Esophagus muscularis mucosa (tissue), 4 donors: ENCODE data around the gene C12orf43.

Experiments
- CTCF ChIP-seq, 3 experiments: fragments of 200-600 bp in 2 of 3; fragments of 450-650 bp in 1 of 3; sonication (generic) in 2 of 3; IDR thresholded peaks; one replicate each; pipeline ENCODE4 v1.5.1; 2017 to 2019; ENCODE audit warnings: antibody characterized with exemption in 3 of 3, mild to moderate bottlenecking in 2 of 3, moderate library complexity in 1 of 3
- EP300 ChIP-seq: sonication (generic); formaldehyde crosslinking; IDR thresholded peaks from one replicate; pipeline ENCODE4 v1.6.1; 2017; ENCODE audit warnings: antibody characterized with exemption
- POLR2A ChIP-seq: fragments of 450-650 bp; IDR thresholded peaks from one replicate; pipeline ENCODE4 v1.6.1; 2017; ENCODE audit warnings: antibody characterized with exemption, moderate library complexity, mild to moderate bottlenecking, low read depth
- POLR2AphosphoS5 ChIP-seq, 2 donors: sonication (generic); formaldehyde crosslinking; IDR thresholded peaks; one replicate each; pipeline ENCODE4 v1.6.1; 2017; ENCODE audit warnings: antibody characterized with exemption in 2 of 2

GRCh38 chr12:121065345-121065744 lies 49.1 kb upstream of the C12orf43 start:
- no peak for TF ChIP-seq CTCF (IDR thresholded peaks at IDR 0.05)
- no peak for TF ChIP-seq EP300
- no peak for TF ChIP-seq POLR2A
- TF ChIP-seq POLR2AphosphoS5 (IDR thresholded peaks at IDR 0.05) = no peak
